NCI-H510A (cell line): Measurements from ENCODE around the gene SLC25A34.

ENCODE experiments used
- DNase-seq: peaks from one replicate; lab custom pipeline; 2025; lab: John Stamatoyannopoulos, UW

The SLC25A34 gene

GRCh38 chr1:15775706-15776105 is 39.6 kb downstream of the SLC25A34 start:
- no peak for DNase-seq

DNA sequence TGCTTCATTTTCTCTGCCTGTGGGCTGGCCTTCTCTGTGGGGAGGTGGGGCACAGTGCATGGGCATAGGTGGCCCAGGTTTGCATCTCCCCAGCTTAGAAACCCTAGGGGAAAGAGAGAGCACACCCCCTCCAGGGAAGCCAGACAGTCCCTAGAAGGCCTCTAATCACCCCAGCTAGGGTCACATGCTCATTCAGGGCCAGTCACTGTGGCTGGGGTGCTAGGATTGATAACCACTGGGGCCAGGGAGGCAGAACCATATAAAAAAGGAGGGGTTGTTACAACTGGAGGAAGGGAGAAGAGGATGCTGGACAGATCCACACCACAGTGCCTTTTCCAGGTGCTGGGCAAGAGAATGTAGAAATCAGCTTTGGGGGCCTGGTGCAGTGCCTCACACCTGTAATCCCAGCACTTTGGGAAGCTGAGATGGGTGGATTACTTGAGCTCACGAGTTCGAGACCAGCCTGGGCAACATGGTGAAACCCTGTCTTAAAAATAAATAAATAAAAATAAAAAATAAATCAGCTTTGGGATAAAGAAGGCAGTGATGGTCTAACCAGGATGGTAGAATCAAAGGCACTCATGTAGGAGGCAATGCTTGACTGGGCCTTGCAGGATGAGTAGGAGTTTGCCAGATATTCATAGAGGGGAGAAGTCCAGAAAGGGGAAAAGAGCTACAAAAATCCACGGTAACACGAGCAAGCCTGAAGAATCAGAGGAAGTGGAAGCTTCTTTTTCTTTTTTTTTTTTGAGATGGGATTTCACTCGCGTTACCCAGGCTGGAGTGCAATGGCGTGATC is 42.0 kb downstream of the SLC25A34 start:
- DNase-seq, result no peak

GRCh38 chr1:15785683-15786082 is 49.6 kb downstream of the SLC25A34 start:
- DNase-seq, result no peak

- DNase-seq, result no peak
Observed at GRCh38 chr1:15786581-15786980, 50.5 kb downstream of the SLC25A34 start.

- no peak for DNase-seq
Observed at GRCh38 chr1:15788624-15789301, 52.7 kb downstream of the SLC25A34 start.
